Dedifferentiated amniotic fluid mesenchymal stem cell (primary cell): ENCODE measurements around the gene RPS6KB2.
"Not testable (repeated sequence)": the region's sequence is repeated elsewhere in the genome, so short reads cannot be mapped to it uniquely, and the experiment has no call there.

Source experiments
- DNase-seq: peaks from one replicate; pipeline ENCODE4 v3.0.0-alpha.2; 2016; ENCODE audit errors: extremely low spot score

The RPS6KB2 gene

GRCh38 chr11:67410984-67411784 lies 17.1 kb upstream of the RPS6KB2 start:
- DNase-seq: no peak

GRCh38 chr11:67411785-67412152 lies 16.5 kb upstream of the RPS6KB2 start:
- no peak for DNase-seq

- DNase-seq: no peak
Observed at GRCh38 chr11:67412495-67413179, 15.7 kb upstream of the RPS6KB2 start.

- no peak for DNase-seq
Observed at GRCh38 chr11:67413266-67413849, 14.9 kb upstream of the RPS6KB2 start.

GRCh38 chr11:67415501-67416304 lies 12.6 kb upstream of the RPS6KB2 start, which contains the start of gene CARNS1:
Gene CARNS1 (plus strand): TSS chr11:67415678. CDS start chr11:67416200, 522 bp downstream.
- no peak for DNase-seq

GRCh38 chr11:67416416-67417335 lies 11.6 kb upstream of the RPS6KB2 start:
- DNase-seq: no peak

- DNase-seq: no peak
Observed at GRCh38 chr11:67417425-67417824, 10.9 kb upstream of the RPS6KB2 start.

- DNase-seq: no peak
Observed at GRCh38 chr11:67418476-67419281, 9.6 kb upstream of the RPS6KB2 start.

- DNase-seq: no peak
Observed at GRCh38 chr11:67419325-67420049, 8.8 kb upstream of the RPS6KB2 start.

- no peak for DNase-seq
Observed at GRCh38 chr11:67420147-67420645, 8.1 kb upstream of the RPS6KB2 start.

GRCh38 chr11:67420646-67421429 lies 7.5 kb upstream of the RPS6KB2 start:
- DNase-seq: peak; percentile 76

- no peak for DNase-seq
Observed at GRCh38 chr11:67421430-67422031, 6.8 kb upstream of the RPS6KB2 start.

GRCh38 chr11:67422891-67423290 lies 5.4 kb upstream of the RPS6KB2 start:
- no peak for DNase-seq

- no peak for DNase-seq
Observed at GRCh38 chr11:67423466-67423865, 4.8 kb upstream of the RPS6KB2 start.

GRCh38 chr11:67423891-67424613 lies 4.2 kb upstream of the RPS6KB2 start:
- DNase-seq: no peak

GRCh38 chr11:67427364-67427859 lies 882 bp upstream of the RPS6KB2 start:
- not testable (repeated sequence) for DNase-seq

- no peak for DNase-seq
Observed at GRCh38 chr11:67429038-67429668, 859 bp downstream of the RPS6KB2 start.
